NCI-H2107 treated with DMSO at 0.1 percent for 48 hours (cell line): ENCODE results near the gene NMT1.
"Not testable (repeated sequence)": the region's sequence is repeated elsewhere in the genome, so short reads cannot be mapped to it uniquely, and the experiment has no call there.

Experiments
- DNase-seq: peaks from one replicate; lab custom pipeline; 2025; ENCODE audit not compliant: unreplicated experiment; lab: John Stamatoyannopoulos, UW

Gene NMT1

GRCh38 chr17:45117848-45118646, 56.9 kb downstream of the NMT1 start:
- no peak for DNase-seq

- no peak for DNase-seq
These were observed 57.6 kb downstream of the NMT1 start for GRCh38 chr17:45118691-45119090.

- no peak for DNase-seq
These were observed 58.8 kb downstream of the NMT1 start for GRCh38 chr17:45119964-45120363.

GRCh38 chr17:45120558-45120957, 59.4 kb downstream of the NMT1 start:
- DNase-seq: no peak

- DNase-seq: no peak
These were observed 59.9 kb downstream of the NMT1 start for GRCh38 chr17:45121055-45121454.

GRCh38 chr17:45123076-45123770, 62.1 kb downstream of the NMT1 start:
- DNase-seq: no peak

- no peak for DNase-seq
These were observed 63.0 kb downstream of the NMT1 start for GRCh38 chr17:45123930-45124796.

- DNase-seq: not testable (repeated sequence)
These were observed 63.6 kb downstream of the NMT1 start for GRCh38 chr17:45124797-45125122.

- DNase-seq: no peak
These were observed 64.4 kb downstream of the NMT1 start for GRCh38 chr17:45125509-45125908.

GRCh38 chr17:45127207-45127547, 66.1 kb downstream of the NMT1 start:
- DNase-seq: no peak

GRCh38 chr17:45127548-45128300, 66.6 kb downstream of the NMT1 start:
- DNase-seq: no peak

GRCh38 chr17:45128331-45128730, 67.2 kb downstream of the NMT1 start:
- no peak for DNase-seq

- DNase-seq: no peak
These were observed 67.9 kb downstream of the NMT1 start for GRCh38 chr17:45128989-45129388.

- DNase-seq: no peak
These were observed 68.4 kb downstream of the NMT1 start for GRCh38 chr17:45129426-45129939.

GRCh38 chr17:45129940-45130680, 69.0 kb downstream of the NMT1 start:
- no peak for DNase-seq

- no peak for DNase-seq
These were observed 69.8 kb downstream of the NMT1 start for GRCh38 chr17:45130681-45131615.

GRCh38 chr17:45131616-45132319, 70.7 kb downstream of the NMT1 start:
- no peak for DNase-seq

- no peak for DNase-seq
These were observed 71.1 kb downstream of the NMT1 start, which contains the start of gene PLCD3 for GRCh38 chr17:45132320-45132571. PLCD3 (minus strand) TSS chr17:45132515; CDS start chr17:45132410, 105 bp downstream.
